GM19035 (cell line): Measurements from ENCODE around the gene MAST2.
"Not testable (repeated sequence)": the region's sequence is repeated elsewhere in the genome, so short reads cannot be mapped to it uniquely, and the experiment has no call there.

Experiments used
- ATAC-seq: cut with Tn5 transposase; IDR thresholded peaks from one replicate; pipeline ENCODE4 v1.9.1; 2021; ENCODE audit not compliant: unreplicated experiment

Gene MAST2

GRCh38 chr1:45809761-45810160 lies 6.3 kb downstream of the MAST2 start:
- ATAC-seq: no peak

DNA sequence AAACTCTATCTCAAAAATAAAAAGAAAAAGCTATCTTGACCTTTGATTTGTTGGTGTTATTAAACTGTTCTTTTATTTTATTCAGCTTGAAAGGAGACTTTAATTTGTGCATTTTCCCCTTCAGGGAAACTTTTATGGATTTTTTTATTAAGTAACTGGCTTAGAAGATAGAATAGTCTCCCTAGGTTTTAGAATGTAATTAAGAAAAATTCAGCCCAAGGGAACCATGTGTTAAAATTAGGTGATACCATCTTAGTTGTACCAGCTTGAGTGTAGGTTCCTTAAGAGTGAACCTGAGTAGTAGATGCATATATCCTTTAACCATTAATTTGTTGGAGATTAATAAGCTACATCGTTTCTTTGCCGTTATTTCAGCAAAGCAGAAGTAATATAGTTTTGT lies 11.4 kb downstream of the MAST2 start:
- ATAC-seq: no peak

DNA sequence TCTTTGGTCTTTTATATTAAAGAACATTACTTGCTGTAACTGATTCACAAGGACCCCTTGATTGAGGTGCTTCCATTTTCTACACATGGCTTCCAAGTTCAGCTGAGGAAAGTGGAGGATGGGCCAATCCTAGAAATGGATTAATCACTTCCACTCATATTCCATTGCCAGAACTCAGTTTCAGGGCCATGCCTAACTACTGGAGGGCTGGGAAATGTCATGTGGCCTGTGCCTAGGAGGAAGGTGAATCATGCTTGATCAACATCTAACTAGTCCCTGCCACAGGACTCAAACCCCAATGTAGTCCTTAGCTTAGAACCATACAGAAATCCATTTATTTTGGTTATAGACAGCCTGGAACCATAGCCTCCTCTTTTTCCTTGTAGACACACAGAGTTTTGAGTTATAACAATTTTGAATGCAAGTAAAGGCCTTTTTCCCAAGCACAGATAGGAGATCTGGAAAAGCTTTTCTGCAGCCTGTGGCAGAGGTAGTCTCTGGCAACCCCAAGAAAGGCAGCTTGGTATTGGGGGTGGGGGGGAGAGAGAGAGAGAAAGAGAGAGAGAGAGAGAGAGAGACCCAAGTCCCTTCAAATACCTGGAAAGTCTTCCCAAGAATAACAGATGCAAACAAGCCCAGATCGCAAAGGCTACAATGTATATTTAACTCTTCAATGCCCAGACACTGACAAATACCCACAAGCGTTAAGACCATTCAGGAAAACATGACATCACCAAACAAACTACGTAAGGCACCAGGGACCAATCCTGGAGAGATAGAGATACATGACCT lies 12.5 kb downstream of the MAST2 start:
- no peak for ATAC-seq

GRCh38 chr1:45820173-45820572 lies 16.8 kb downstream of the MAST2 start:
- ATAC-seq: no peak

DNA sequence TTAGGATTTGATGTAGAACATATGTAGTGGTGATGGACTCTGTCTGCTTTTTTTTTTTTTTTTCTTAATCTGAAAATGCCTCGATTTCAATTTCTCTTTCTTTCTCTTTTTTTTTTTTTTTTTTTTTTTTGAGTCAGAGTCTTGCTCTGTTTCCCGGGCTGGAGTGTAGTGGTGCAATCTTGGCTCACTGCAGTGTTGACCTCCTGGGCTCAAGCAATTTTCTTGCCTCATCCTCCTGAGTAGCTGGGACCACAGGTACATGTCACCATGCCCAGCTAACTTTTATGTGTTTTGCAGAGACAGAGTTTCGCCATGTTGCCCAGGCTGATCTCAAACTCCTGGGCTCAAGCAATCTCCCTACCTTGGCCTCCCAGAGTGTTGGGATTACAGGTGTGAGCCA lies 17.4 kb downstream of the MAST2 start:
- no peak for ATAC-seq

- no peak for ATAC-seq
Observed at GRCh38 chr1:45822644-45823043, 19.2 kb downstream of the MAST2 start.

DNA sequence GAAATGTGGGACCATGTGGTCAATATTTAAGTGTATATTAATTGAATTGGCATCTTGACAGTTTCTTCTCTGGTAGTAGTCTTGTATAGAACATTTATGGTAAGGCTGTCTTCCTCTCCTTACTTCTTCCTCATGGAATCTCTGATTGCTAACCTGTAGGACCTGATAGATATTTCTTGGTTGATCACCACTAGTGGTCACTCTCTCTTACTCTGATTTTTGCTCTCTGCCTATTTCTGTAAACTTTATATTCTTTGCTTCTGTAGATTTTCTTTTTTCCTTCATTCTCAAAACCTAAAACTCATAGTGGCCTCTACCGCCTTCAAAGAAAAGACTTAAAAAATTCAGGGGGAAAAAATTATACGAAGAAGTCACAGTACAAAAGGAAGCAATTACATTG lies 21.2 kb downstream of the MAST2 start:
- ATAC-seq: no peak

- ATAC-seq: no peak
Observed at GRCh38 chr1:45827256-45827655, 23.8 kb downstream of the MAST2 start.

DNA sequence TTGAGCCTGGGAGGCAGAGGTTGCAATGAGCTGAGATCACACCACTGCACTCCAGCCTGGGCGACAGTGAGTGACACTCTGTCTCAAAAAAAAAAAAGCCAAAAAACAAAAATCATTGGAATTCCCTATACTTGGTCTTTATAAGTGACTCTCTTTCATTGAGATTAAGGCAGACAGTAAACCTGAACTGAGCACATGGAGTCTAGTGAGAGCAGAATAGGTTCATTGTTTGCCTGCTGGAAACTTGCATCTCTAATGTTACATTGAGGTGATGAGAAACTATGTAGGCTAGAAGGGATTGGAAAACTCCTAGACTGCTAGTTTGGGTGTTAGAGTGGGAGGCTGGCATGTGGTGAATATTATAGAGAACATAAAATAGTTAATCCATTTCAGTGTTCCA lies 25.4 kb downstream of the MAST2 start:
- no peak for ATAC-seq

DNA sequence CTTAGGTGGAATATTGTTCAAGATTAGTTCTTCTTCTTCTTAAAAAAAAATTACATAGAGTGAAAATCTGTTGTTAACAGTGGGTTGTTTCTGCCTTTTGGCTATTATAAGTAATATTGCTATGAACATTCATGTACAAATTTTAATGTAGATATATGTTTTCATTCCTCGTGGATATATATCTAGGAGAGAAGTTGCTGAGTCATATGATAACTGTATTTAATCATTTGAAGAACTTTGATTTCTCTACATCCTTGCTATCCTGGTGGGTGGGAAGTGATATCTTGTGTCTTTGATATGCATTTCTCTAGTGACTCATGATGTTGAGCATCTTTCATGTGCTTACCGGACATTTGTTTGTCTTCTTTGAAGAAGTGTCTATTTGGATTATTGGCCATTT lies 29.9 kb downstream of the MAST2 start:
- ATAC-seq: no peak

- ATAC-seq: no peak
Observed at GRCh38 chr1:45834689-45835088, 31.3 kb downstream of the MAST2 start.

- no peak for ATAC-seq
Observed at GRCh38 chr1:45836451-45836850, 33.0 kb downstream of the MAST2 start.

DNA sequence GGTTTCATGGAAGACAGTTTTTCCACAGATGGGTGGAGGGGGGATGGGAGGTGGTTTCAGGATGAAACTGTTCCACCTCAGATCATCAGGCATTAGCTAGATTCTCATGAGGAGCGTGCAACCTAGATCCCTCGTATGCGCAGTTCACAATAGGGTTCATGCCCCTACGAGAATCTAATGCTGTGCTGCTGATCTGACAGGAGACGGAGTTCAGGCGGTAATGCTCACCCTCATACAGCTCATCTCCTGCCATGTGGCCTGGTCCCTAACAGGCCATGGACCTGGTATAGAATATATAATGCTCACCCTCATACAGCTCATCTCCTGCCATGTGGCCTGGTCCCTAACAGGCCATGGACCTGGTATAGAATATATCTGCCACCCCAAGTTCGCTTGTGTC lies 33.4 kb downstream of the MAST2 start:
- not testable (repeated sequence) for ATAC-seq

GRCh38 chr1:45838322-45838721 lies 34.9 kb downstream of the MAST2 start:
- not testable (repeated sequence) for ATAC-seq

DNA sequence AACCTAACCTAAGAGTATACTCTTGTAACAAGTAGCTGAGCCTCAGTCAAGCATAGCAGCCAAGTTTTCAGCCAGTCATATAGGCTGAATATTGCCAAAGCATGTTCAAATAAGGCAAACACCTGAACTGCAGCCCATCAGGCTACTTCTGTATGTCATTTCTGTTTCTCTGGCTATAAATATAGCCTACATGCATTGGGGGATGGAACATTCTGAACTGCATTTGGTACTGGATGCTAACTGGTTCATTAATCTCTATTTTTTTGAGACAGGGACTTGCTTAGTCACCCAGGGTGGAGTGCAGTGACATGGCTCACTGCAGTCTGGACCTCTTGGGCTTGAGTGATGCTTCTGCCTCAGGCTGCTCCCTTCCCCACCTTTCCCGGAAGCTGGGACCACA lies 37.3 kb downstream of the MAST2 start:
- ATAC-seq: no peak

- no peak for ATAC-seq
Observed at GRCh38 chr1:45842786-45843185, 39.4 kb downstream of the MAST2 start.

- ATAC-seq: no peak
Observed at GRCh38 chr1:45843474-45843905, 40.1 kb downstream of the MAST2 start.

- ATAC-seq: not testable (repeated sequence)
Observed at GRCh38 chr1:45844000-45844399, 40.6 kb downstream of the MAST2 start.

DNA sequence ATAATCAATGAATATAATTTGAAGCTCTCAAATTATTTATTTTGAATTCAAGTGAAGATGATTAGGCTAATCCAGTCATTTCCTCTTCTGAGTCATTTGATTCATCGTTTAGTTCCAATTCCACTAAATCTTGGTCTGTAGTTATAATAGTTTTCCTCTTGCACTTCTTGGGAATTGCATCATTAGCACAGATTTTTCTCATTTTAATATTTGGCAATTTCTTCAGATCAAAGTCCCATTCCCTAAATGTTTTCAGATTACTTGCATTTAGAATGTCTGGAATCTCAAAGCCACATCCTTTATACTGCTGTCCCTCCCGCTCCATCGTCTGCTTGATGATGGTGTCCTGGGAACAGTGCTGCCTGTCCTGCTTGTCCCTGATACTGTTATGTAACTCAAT lies 43.5 kb downstream of the MAST2 start:
- no peak for ATAC-seq

DNA sequence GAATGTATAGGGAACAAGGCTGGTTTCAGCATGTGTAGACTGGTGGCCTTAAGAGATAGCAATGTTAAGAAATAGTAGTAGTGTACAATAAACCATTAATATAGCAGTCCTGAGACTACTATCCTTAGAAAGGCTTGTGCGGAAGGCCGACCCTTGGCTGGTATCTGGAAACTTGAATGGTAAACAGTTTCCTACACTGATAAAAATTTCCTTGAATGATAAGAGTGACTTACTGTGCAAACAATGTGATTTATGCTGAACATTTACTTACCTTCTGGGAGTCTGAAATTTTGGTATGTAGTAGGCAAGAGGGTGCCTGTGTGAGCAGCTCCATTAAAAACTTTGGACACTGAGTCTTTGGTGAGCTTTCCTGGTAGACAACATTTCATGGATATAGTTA lies 44.7 kb downstream of the MAST2 start:
- no peak for ATAC-seq

DNA sequence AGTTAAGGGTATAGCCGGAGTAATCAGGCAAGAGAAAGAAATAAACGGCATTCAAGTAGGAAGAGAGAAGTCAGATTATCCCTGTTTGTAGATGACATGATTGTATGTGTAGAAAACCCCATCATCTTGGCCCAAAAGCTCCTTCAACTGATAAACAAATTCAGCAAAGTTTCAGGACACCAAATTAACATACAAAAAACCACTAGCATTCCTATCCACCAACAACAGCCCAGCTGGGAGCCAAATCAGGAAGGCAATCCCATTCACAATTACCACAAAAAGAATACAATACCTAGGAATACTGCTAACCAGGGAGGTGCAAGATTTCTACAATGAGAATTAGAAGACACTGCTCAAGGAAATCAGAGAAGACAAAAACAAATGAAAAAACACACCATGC lies 45.3 kb downstream of the MAST2 start:
- ATAC-seq: no peak

GRCh38 chr1:45850017-45850416 lies 46.6 kb downstream of the MAST2 start:
- no peak for ATAC-seq

DNA sequence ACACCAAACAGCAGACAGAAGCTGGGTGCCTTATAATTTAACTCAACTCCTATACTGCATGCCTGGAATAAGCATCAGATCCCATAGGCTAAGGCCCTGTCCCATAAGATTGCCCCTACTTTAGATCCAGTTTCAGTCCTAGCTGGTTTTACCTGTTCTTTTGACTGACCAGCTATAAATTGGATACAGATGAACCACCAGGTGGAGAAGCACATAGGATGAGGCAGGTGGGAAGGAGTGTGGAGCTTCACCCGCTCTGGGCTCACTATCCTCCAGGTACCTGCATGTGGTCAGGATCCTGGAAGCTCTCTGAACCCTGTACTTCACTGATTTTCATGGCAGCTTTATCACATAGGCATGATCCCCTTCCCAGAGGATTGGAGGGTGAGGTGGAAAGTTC lies 51.3 kb downstream of the MAST2 start:
- no peak for ATAC-seq
